ENCODE measurements around the gene HSD11B1L. TPM values are rescaled to one million over a fixed set of nuclear protein-coding genes. Genes with fewer than 3 reads are reported as not detected.

The HSD11B1L gene
- total and polyA plus RNA-seq, 4 donors: 3.9 to 12.0 (median 7.1) TPM

DNA sequence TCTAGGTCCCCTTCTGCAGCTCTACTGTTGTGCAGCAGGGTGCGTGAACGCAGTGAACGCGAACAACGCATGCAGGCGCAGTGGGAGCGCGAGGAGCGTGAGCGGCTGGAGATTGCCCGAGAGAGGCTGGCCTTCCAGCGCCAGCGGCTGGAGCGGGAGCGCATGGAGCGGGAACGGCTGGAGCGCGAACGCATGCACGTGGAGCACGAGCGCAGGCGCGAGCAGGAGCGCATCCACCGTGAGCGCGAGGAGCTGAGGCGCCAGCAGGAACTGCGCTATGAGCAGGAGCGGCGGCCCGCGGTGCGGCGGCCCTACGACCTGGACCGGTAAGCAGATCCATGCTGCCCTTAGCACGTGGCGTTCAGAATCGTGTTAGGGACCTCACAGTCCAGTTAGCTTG, 19.3 kb upstream of the HSD11B1L start:
- peak in 1 of 2 donors; percentile 65 for DNase-seq
- Histone ChIP-seq H3K4me3 (ENCODE audit: low read length in 2 of 2) (no peak overlapping the region), H3K27me3 (ENCODE audit: control insufficient read depth in 1 of 2, insufficient read depth in 2 of 2, low read length in 1 of 2) (no peaks in the 10 kb centered on the region), H3K9me3 (ENCODE audit: control insufficient read depth, low read length) (no peaks in the 10 kb centered on the region), H3K4me1 (ENCODE audit: control insufficient read depth in 1 of 2, insufficient read depth in 2 of 2, low read length in 2 of 2) (no peaks in the 10 kb centered on the region), H3K27ac (ENCODE audit: low read depth in 1 of 2, low read length in 2 of 2) (no peak overlapping the region), H3K36me3 (ENCODE audit: control insufficient read depth in 1 of 2, insufficient read depth in 2 of 2, low read length in 1 of 2) (peaks cover 9 to 15% of the 10 kb centered on the region in 2 donors)
- ATAC-seq (ENCODE audit: low FRiP score): peak; percentile 41
- intact Hi-C loops (cut with DNase I): no loop called here
- WGBS, 2 donors: 96 to 97% methylated on average over 42 of the region's 42 CpGs

DNA sequence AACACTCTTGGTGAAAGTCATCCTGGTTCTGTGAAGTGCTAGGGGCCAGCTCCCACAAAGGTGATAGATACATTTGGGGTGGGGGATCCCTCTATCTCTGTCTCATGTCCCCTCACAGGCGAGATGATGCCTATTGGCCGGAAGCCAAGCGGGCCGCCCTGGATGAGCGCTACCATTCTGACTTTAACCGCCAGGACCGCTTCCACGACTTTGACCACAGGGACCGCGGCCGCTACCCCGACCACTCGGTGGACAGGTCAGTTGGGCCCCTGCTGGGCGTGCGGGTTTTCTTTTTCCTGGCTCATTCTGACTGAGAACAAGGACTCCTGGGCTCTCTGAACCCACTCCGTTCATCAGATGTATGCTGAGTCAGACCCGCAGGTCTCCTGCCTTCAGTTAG, 16.9 kb upstream of the HSD11B1L start:
- no peak overlapping the region for H3K27ac ChIP-seq (ENCODE audit: low read depth in 1 of 2, low read length in 2 of 2)
- no peak for ATAC-seq (ENCODE audit: low FRiP score)
- peak in 1 of 2 donors; percentile 76 for DNase-seq
- WGBS, 2 donors: 90 to 92% methylated on average over 17 of the region's 17 CpGs
- no peak overlapping the region for H3K4me3 ChIP-seq (ENCODE audit: low read length in 2 of 2)
- intact Hi-C loops (cut with DNase I): no loop called here
- no peaks in the 10 kb centered on the region for H3K9me3 ChIP-seq (ENCODE audit: control insufficient read depth, low read length)
- H3K27me3 ChIP-seq (ENCODE audit: control insufficient read depth in 1 of 2, insufficient read depth in 2 of 2, low read length in 1 of 2): no peaks in the 10 kb centered on the region
- H3K4me1 ChIP-seq (ENCODE audit: control insufficient read depth in 1 of 2, insufficient read depth in 2 of 2, low read length in 2 of 2): no peaks in the 10 kb centered on the region
- H3K36me3 ChIP-seq (ENCODE audit: control insufficient read depth in 1 of 2, insufficient read depth in 2 of 2, low read length in 1 of 2): peaks cover 9 to 20% of the 10 kb centered on the region in 2 donors

DNA sequence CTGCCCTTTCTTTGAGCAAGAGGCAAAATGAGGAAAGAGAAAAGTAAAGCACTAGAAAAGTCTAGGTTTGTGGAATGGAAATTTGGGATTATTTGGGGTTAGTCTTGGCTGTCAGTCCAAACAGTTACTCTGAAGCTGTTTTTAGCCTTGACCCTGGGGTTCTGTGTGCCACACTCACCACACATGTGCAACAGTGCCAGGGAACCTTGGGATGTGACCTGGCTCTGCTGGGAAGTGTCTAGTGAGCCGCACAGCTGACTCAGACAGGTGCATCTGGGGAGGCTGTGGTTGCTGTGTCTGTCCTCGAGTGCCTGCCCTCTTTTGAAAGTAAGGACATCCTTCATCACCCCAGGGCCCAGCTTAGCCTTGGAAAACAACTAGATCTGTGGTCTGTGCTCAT, 16.3 kb upstream of the HSD11B1L start:
- ATAC-seq (ENCODE audit: low FRiP score) (no peak), DNase-seq (peak in 1 of 2 donors; percentile 3)
- no peak overlapping the region for H3K27ac ChIP-seq (ENCODE audit: low read depth in 1 of 2, low read length in 2 of 2)
- no peaks in the 10 kb centered on the region for H3K27me3 ChIP-seq (ENCODE audit: control insufficient read depth in 1 of 2, insufficient read depth in 2 of 2, low read length in 1 of 2)
- H3K36me3 ChIP-seq (ENCODE audit: control insufficient read depth in 1 of 2, insufficient read depth in 2 of 2, low read length in 1 of 2): peaks cover 9 to 23% of the 10 kb centered on the region in 2 donors
- no peak overlapping the region for H3K4me3 ChIP-seq (ENCODE audit: low read length in 2 of 2)
- H3K9me3 ChIP-seq (ENCODE audit: control insufficient read depth, low read length): no peaks in the 10 kb centered on the region
- H3K4me1 ChIP-seq (ENCODE audit: control insufficient read depth in 1 of 2, insufficient read depth in 2 of 2, low read length in 2 of 2): no peaks in the 10 kb centered on the region
- intact Hi-C loops (cut with DNase I): no loop called here
- 87 to 97% methylated on average over 2 of the region's 2 CpGs for WGBS, 2 donors

DNA sequence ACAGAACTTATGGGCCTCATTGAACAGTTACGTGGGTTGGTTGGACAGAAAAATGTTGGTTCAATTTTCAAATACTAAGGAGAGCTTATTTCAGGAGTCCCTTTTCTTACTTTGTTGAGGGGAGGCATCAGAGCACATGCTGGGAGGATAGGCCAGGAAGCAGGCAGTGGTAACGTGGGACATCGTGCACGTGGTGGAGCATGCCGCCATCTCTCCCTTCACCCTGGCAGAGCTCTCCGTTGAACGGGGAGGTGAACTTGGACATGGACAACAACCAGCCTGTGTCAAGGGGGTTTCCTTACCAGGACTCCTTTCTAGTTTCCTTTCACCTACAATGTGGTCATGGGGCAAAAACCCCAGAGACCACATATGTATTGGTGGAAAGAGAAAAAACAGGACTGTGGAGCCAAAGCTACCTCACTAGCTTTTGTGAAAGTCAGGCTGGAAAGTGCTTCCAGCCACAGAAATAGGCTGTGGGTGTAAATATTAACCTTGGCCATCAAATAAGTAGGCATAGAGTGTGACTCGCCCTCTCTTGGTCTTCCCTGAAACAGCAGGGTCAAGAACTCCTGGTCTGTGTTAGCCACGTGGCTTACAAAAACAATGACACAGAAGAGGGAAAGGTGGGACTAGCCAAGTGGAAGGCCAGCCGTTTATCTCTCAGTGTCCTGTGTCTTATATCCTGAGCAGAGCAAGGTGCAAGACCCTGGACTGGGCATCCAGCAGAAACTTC, 14.9 kb upstream of the HSD11B1L start:
- Histone ChIP-seq H3K4me3 (ENCODE audit: low read length in 2 of 2) (no peak overlapping the region), H3K27me3 (ENCODE audit: control insufficient read depth in 1 of 2, insufficient read depth in 2 of 2, low read length in 1 of 2) (no peaks in the 10 kb centered on the region), H3K36me3 (ENCODE audit: control insufficient read depth in 1 of 2, insufficient read depth in 2 of 2, low read length in 1 of 2) (peaks cover 4 to 21% of the 10 kb centered on the region in 2 donors), H3K27ac (ENCODE audit: low read depth in 1 of 2, low read length in 2 of 2) (no peak overlapping the region), H3K4me1 (ENCODE audit: control insufficient read depth in 1 of 2, insufficient read depth in 2 of 2, low read length in 2 of 2) (no peaks in the 10 kb centered on the region), H3K9me3 (ENCODE audit: control insufficient read depth, low read length) (no peaks in the 10 kb centered on the region)
- DNase-seq (peak in 1 of 2 donors; percentile 61), ATAC-seq (ENCODE audit: low FRiP score) (no peak)
- 60 to 62% methylated on average over 10 of the region's 10 CpGs for WGBS, 2 donors
- intact Hi-C loops (cut with DNase I): no loop called here

DNA sequence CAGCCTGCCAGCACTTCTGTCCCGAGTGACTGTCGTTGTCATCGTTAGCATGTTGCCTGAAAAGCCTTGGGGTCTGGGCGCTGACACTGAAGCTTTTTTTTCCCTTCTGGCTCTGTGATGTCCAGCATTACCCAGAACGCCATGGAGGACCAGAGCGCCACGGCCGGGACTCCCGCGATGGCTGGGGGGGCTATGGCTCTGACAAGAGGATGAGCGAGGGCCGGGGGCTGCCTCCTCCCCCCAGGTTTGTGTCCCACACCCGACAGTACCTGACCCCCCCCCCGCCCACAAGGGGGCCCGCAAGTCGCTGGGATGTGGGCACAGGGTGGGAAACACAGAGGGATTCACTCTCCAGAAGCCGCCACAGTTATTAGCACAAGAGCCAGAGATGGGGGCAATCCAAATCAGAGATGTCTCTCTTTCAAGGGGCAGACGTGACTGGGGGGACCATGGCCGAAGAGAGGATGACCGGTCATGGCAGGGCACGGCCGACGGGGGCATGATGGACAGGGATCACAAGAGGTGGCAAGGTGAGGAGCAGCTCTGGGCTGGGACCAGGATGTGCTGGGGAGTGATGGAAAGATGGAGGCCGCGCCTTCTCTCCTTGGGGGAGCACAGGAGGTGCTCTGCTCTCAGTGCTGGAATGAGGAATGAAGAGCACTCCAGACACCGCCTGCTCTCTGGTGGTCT, 13.8 kb upstream of the HSD11B1L start:
- DNase-seq (peak in 1 of 2 donors; percentile 75), ATAC-seq (ENCODE audit: low FRiP score) (no peak)
- intact Hi-C loops (cut with DNase I): no loop called here
- H3K27me3 ChIP-seq (ENCODE audit: control insufficient read depth in 1 of 2, insufficient read depth in 2 of 2, low read length in 1 of 2): no peaks in the 10 kb centered on the region
- H3K36me3 ChIP-seq (ENCODE audit: control insufficient read depth in 1 of 2, insufficient read depth in 2 of 2, low read length in 1 of 2): peaks cover 4 to 17% of the 10 kb centered on the region in 2 donors
- H3K27ac ChIP-seq (ENCODE audit: low read depth in 1 of 2, low read length in 2 of 2): no peak overlapping the region
- H3K4me1 ChIP-seq (ENCODE audit: control insufficient read depth in 1 of 2, insufficient read depth in 2 of 2, low read length in 2 of 2): no peaks in the 10 kb centered on the region
- H3K9me3 ChIP-seq (ENCODE audit: control insufficient read depth, low read length): no peaks in the 10 kb centered on the region
- H3K4me3 ChIP-seq (ENCODE audit: low read length in 2 of 2): no peak overlapping the region
- 85 to 87% methylated on average over 26 of the region's 26 CpGs for WGBS, 2 donors

DNA sequence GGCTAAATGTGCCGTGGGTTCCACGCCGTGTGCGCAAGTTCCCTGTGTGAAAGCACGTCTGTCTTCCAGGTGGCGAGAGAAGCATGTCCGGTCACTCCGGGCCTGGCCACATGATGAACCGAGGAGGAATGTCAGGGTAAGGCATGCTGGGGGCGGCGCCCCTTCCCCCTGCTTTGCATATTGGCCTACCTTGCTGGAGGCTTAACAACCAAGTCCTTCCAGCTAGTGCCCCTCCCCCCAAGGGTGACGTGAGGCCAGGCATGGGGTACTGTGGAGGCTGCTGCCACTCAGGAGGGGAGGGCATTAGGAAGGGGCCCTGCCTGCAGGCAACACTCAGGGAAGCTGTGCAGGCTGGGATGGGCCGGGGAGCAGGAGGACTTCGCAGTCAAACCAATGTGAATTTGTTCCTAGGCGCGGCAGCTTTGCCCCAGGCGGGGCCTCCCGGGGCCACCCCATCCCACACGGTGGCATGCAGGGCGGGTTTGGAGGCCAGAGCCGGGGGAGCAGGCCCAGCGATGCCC, 13.0 kb upstream of the HSD11B1L start:
- Histone ChIP-seq H3K4me1 (ENCODE audit: control insufficient read depth in 1 of 2, insufficient read depth in 2 of 2, low read length in 2 of 2) (no peaks in the 10 kb centered on the region), H3K27me3 (ENCODE audit: control insufficient read depth in 1 of 2, insufficient read depth in 2 of 2, low read length in 1 of 2) (no peaks in the 10 kb centered on the region), H3K27ac (ENCODE audit: low read depth in 1 of 2, low read length in 2 of 2) (no peak overlapping the region), H3K4me3 (ENCODE audit: low read length in 2 of 2) (no peak overlapping the region), H3K9me3 (ENCODE audit: control insufficient read depth, low read length) (no peaks in the 10 kb centered on the region), H3K36me3 (ENCODE audit: control insufficient read depth in 1 of 2, insufficient read depth in 2 of 2, low read length in 1 of 2) (peaks cover 4 to 17% of the 10 kb centered on the region in 2 donors)
- ATAC-seq (ENCODE audit: low FRiP score) (no peak), DNase-seq (peak in 1 of 2 donors; percentile 70)
- 82% methylated on average over 22 of the region's 22 CpGs for WGBS, 2 donors
- intact Hi-C loops (cut with DNase I): no loop called here

DNA sequence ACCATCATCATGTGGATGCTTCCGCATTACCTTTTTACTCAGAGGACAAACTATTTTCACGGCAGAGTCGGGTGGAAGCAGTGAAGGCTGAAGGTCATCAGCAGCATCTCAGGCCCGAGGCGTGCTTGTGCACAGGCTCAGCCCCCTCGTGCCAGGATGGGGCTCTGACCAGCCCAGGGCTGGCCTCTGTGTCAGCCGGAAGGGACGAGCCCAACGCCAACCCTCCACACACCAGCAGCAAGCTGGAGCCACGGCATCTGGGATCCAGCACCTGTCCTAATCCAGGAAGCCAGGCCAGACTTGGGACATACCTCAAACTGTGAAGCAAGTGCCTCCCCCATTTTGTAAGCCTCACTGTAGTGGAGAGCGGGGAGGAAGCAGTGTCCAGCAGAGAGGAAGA, 11.6 kb upstream of the HSD11B1L start:
- intact Hi-C loops (cut with DNase I): no loop called here
- no peak for ATAC-seq (ENCODE audit: low FRiP score)
- Histone ChIP-seq H3K27ac (ENCODE audit: low read depth in 1 of 2, low read length in 2 of 2) (no peak overlapping the region), H3K4me1 (ENCODE audit: control insufficient read depth in 1 of 2, insufficient read depth in 2 of 2, low read length in 2 of 2) (no peaks in the 10 kb centered on the region), H3K27me3 (ENCODE audit: control insufficient read depth in 1 of 2, insufficient read depth in 2 of 2, low read length in 1 of 2) (no peaks in the 10 kb centered on the region), H3K4me3 (ENCODE audit: low read length in 2 of 2) (no peak overlapping the region), H3K36me3 (ENCODE audit: control insufficient read depth in 1 of 2, insufficient read depth in 2 of 2, low read length in 1 of 2) (peaks cover 4 to 10% of the 10 kb centered on the region in 2 donors), H3K9me3 (ENCODE audit: control insufficient read depth, low read length) (no peaks in the 10 kb centered on the region)
- DNase-seq: peak in 1 of 2 donors; percentile 24
- 80 to 83% methylated on average over 11 of the region's 11 CpGs for WGBS, 2 donors

DNA sequence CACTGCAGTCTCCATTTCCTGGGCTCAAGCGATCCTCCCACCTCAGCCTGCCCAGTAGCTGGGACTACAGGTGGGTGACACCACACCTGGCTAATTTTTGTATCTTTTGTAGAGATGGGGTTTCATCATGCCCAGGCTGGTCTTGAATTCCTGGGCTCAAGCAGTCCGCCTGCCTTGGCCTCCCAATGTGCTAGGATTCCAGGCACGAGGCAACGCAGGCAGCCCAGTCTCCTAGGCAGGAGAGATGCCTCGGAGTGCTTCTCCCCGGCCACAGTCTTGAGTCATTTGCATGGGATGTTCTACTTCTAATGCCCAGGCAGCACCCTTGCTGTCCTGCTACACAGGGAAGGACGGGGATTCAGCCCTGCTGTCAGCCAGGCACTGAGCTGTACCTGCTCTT, 9.2 kb upstream of the HSD11B1L start:
- no peaks in the 10 kb centered on the region for H3K9me3 ChIP-seq (ENCODE audit: control insufficient read depth, low read length)
- peaks cover 0 to 8% of the 10 kb centered on the region in 2 donors for H3K36me3 ChIP-seq (ENCODE audit: control insufficient read depth in 1 of 2, insufficient read depth in 2 of 2, low read length in 1 of 2)
- H3K27me3 ChIP-seq (ENCODE audit: control insufficient read depth in 1 of 2, insufficient read depth in 2 of 2, low read length in 1 of 2): no peaks in the 10 kb centered on the region
- H3K27ac ChIP-seq (ENCODE audit: low read depth in 1 of 2, low read length in 2 of 2): no peak overlapping the region
- no peak overlapping the region for H3K4me3 ChIP-seq (ENCODE audit: low read length in 2 of 2)
- no peak for DNase-seq
- 89 to 92% methylated on average over 7 of the region's 7 CpGs for WGBS, 2 donors
- H3K4me1 ChIP-seq (ENCODE audit: control insufficient read depth in 1 of 2, insufficient read depth in 2 of 2, low read length in 2 of 2): no peaks in the 10 kb centered on the region
- intact Hi-C loops (cut with DNase I): no loop called here
- no peak for ATAC-seq (ENCODE audit: low FRiP score)

All from aorta (tissue), 5 donors.